Right forelimb (tissue), 1 donor: ENCODE results near the gene PDF.
"Not testable (repeated sequence)": the region's sequence is repeated elsewhere in the genome, so short reads cannot be mapped to it uniquely, and the experiment has no call there.

Experiments used
- DNase-seq: peaks from one replicate; pipeline ENCODE4 v3.0.0-alpha.2; 2018

PDF gene

GRCh38 chr16:69314534-69314933 lies 15.9 kb downstream of the PDF start:
- DNase-seq, result no peak

- no peak for DNase-seq
Observed at GRCh38 chr16:69313469-69313868, 16.9 kb downstream of the PDF start.

- DNase-seq, result no peak
Observed at GRCh38 chr16:69311533-69312387, 18.6 kb downstream of the PDF start.

GRCh38 chr16:69310653-69311532 lies 19.5 kb downstream of the PDF start, which contains the start of gene VPS4A:
Gene VPS4A (plus strand): TSS chr16:69311350. CDS start chr16:69311512, 162 bp downstream.
- DNase-seq, result peak; percentile 99

- no peak for DNase-seq
Observed at GRCh38 chr16:69309316-69309715, 21.1 kb downstream of the PDF start.

- no peak for DNase-seq
Observed at GRCh38 chr16:69307856-69308255, 22.5 kb downstream of the PDF start.

GRCh38 chr16:69307091-69307490 lies 23.3 kb downstream of the PDF start:
- no peak for DNase-seq

- DNase-seq, result no peak
Observed at GRCh38 chr16:69306031-69306430, 24.4 kb downstream of the PDF start.

- no peak for DNase-seq
Observed at GRCh38 chr16:69302301-69302700, 28.1 kb downstream of the PDF start.

- DNase-seq, result no peak
Observed at GRCh38 chr16:69301861-69302260, 28.5 kb downstream of the PDF start.

GRCh38 chr16:69301187-69301586 lies 29.2 kb downstream of the PDF start:
- no peak for DNase-seq

- DNase-seq, result no peak
Observed at GRCh38 chr16:69298261-69298660, 32.1 kb downstream of the PDF start.

GRCh38 chr16:69296771-69297170 lies 33.6 kb downstream of the PDF start:
- DNase-seq, result not testable (repeated sequence)

- no peak for DNase-seq
Observed at GRCh38 chr16:69294051-69294450, 36.3 kb downstream of the PDF start.

- no peak for DNase-seq
Observed at GRCh38 chr16:69293401-69293800, 37.0 kb downstream of the PDF start.

- DNase-seq, result not testable (repeated sequence)
Observed at GRCh38 chr16:69291657-69292056, 38.7 kb downstream of the PDF start.

GRCh38 chr16:69286941-69287713 lies 43.3 kb downstream of the PDF start:
- DNase-seq, result no peak

- DNase-seq, result no peak
Observed at GRCh38 chr16:69285240-69285639, 45.1 kb downstream of the PDF start.

GRCh38 chr16:69283851-69284250 lies 46.5 kb downstream of the PDF start:
- no peak for DNase-seq

- DNase-seq, result no peak
Observed at GRCh38 chr16:69277413-69277812, 53.0 kb downstream of the PDF start.
